Epithelial cell of prostate (primary cell): ENCODE results near the gene BUB1B.
A peak's percentile ranks its signal among the peaks of the same experiment; 100 is the strongest.
"Not testable (repeated sequence)": the region's sequence is repeated elsewhere in the genome, so short reads cannot be mapped to it uniquely, and the experiment has no call there.

Experiments
- DNase-seq: peaks from one replicate; pipeline ENCODE4 v3.0.0-alpha.2; 2011; ENCODE audit warnings: low read depth, low spot score
- H3K27ac ChIP-seq: fragments of 450-650 bp; 2 replicates; pipeline ENCODE4 v1.5.1; 2017; ENCODE audit warnings: mild to moderate bottlenecking

BUB1B gene, protein sequence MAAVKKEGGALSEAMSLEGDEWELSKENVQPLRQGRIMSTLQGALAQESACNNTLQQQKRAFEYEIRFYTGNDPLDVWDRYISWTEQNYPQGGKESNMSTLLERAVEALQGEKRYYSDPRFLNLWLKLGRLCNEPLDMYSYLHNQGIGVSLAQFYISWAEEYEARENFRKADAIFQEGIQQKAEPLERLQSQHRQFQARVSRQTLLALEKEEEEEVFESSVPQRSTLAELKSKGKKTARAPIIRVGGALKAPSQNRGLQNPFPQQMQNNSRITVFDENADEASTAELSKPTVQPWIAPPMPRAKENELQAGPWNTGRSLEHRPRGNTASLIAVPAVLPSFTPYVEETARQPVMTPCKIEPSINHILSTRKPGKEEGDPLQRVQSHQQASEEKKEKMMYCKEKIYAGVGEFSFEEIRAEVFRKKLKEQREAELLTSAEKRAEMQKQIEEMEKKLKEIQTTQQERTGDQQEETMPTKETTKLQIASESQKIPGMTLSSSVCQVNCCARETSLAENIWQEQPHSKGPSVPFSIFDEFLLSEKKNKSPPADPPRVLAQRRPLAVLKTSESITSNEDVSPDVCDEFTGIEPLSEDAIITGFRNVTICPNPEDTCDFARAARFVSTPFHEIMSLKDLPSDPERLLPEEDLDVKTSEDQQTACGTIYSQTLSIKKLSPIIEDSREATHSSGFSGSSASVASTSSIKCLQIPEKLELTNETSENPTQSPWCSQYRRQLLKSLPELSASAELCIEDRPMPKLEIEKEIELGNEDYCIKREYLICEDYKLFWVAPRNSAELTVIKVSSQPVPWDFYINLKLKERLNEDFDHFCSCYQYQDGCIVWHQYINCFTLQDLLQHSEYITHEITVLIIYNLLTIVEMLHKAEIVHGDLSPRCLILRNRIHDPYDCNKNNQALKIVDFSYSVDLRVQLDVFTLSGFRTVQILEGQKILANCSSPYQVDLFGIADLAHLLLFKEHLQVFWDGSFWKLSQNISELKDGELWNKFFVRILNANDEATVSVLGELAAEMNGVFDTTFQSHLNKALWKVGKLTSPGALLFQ

DNA sequence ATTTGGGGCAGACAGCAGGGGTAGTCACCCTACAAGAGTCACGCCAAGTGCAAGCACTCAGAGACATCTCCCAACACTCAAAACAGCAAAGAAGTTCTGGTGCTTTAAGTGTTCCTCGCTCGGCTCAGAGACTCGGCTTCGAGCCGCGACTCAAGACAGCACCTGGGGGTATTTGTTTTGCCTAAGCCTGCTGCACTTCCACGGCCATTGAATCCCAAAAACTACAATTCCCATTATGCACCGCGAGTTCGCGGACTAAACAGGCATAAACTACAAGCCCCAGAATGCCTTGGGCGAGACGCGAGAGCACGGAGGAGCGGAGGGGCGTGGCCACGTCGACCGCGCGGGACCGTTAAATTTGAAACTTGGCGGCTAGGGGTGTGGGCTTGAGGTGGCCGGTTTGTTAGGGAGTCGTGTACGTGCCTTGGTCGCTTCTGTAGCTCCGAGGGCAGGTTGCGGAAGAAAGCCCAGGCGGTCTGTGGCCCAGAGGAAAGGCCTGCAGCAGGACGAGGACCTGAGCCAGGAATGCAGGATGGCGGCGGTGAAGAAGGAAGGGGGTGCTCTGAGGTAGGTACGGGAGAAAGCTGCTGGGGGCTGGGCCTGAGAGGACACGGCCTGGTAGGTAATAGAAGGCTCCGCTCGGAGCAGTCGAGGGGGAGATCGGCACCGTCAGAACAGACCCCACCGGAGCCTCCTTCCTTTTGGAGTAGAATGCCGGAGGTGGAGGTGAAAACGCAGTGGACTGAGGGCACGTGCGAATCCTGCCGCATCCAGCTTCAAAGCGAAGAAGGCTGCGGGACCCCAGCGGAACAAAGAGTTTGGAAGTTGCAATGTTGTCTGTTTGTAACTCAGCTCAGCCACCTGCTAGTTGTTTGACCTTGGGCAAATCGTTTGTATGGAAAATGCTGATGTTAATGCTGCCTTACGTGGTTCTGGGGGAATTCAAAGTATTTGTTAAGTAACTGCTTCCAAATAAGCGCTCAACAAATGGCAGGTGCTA is at the start of gene BUB1B:
TSS of gene BUB1B (plus strand) at position 381 of the 1,000 bp plus-strand sequence. CDS start at position 533, 152 bp downstream.
- no peak within 1 kb of the TSS for H3K27ac ChIP-seq
- peak; percentile 44 for DNase-seq

DNA sequence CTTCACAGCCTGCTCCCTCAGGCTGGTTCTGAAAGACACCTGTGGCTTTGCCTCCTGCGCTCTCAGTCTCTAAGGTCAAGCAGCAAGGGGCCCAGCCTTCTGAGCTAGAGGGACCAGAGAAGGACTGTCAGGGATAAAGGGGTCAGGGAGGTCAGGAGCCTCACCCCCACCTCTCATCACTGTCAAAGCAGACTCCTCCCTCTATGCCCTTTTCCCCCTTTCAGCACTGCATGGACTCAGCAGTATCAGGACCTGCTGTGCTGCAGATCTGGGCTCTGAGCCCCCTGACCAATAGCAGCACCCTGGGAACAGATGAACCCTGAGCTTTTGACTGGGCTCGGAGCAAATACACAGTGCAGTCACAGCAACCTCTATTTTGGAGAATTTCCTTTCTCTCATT is 49.0 kb upstream of the BUB1B start:
- DNase-seq = no peak
- no peak overlapping the region for H3K27ac ChIP-seq

DNA sequence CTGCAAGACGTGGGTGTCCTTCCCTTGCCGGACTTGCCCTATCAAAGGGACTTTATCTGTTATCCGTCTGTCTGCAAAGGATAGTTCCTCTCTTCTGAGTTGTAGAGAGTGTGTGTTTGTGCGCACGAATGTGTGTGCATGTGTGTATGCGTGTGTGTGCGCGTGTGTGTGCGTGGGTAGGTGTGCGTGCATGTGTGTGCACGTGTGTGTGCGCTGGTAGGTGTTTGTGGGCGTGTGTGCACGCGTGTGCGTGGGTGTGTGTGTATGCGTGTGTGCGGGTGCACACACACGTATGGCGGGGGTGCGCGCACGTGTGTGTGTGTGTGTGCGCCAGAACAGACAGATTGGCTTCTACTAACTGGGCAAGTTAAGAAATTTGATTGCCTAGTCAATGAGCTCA is 48.1 kb upstream of the BUB1B start:
- DNase-seq = no peak
- no peak overlapping the region for H3K27ac ChIP-seq

DNA sequence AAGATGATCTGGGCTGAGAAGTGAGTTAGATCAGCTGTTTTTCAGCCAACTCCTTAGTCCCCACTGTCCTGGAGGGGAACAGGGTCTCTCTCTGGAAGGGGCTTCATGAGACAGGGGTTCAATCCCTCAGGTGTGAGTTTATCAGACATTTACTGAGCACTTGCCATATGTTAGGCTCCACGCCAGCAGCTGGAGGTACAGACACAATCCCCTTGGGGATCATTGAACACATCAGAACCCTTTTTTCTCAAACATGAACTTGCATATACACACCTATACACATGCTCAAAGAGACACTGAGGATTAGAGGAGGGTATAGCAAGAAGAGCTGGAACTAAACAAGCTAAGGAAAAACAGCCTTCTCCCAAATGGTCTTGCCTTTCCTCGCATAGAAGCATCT is 46.7 kb upstream of the BUB1B start:
- no peak overlapping the region for H3K27ac ChIP-seq
- no peak for DNase-seq

DNA sequence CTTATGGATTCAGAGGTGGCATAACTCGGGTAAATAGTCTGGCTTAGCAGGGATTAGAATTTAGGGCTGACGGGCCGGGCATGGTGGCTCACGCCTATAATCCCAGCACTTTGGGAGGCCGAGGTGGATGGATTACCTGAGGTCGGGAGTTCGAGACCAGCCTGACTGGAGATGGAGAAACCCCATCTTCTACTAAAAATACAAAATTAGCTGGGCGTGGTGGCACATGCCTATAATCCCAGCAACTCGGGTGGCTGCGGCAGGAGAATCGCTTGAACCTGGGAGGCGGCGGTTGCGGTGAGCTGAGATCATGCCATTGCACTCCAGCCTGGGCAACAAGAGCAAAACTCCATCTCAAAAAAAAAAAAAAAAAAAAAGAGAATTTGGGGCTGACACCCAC is 45.8 kb upstream of the BUB1B start:
- DNase-seq, H3K27ac ChIP-seq: not testable (repeated sequence)

DNA sequence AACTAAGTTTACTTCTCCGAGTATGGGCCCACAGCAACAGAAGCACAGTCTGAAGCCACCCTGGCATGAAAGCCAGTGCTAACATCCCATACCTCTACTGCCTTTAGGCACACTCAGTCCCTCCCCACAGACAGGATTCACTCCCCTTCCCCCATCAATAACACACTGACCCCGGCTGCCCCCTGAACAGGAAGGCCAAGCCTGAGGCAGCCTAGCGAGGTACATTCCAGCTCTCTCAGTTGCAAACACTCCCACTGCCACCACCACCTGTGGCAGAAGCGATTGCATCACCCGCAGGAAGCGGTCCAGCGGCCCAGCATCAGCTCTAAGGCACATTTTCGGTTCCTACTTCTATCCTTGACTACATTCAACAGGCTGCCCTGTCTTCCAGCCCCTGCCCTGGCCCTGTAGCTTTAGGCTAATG is 45.2 kb upstream of the BUB1B start:
- no peak overlapping the region for H3K27ac ChIP-seq
- no peak for DNase-seq

DNA sequence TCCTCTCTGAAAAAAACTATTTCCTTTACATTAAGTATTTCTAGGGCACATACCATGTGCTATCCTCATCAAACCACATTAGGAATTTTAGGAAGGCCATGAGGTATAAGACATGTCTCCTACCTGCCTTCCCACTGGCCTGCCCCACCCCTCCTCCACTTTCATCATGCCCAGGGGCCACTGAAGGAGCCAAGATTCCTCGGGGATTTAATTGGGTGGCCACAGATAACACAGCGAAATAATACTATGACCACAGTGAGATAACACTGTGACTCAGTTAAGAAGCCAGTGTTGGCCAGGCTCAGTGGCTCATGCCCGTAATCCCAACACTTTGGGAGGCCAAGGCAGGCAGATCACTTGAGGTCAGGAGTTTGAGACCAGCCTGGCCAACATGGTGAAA is 42.4 kb upstream of the BUB1B start:
- no peak overlapping the region for H3K27ac ChIP-seq
- no peak for DNase-seq

DNA sequence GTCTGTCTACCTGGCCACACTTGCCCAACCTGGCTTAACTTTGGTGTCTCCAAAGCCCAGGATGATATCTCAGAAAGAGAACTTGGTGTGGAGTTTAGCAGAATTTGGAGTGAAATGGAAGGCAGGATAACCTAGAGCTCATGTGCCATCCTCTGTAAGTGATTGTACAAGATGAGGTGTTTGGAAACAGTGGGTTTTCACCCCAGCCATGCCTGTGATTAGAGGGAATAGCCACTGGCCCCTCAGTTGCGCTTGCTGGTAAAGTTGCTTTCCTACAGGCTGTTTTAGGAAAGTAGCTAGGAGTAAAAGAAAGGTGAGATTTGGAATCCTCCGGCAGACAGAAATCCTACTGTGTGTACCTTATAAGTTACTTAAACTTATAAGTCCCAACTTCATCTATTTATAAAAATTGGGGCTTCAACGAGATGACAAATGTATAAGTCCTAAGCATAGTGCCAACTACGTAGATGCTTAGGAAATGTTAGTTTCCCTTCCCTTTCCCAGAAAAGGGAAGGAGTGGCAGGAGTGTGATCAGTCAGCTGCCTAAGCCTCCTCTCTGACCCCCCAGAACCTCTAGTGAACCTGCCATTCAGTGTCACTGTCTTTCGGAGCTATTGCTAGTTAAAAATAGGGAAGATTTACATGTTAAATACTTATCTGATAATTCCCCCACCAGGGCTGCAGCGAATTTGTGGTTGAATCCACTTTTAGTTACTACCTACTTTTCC is 38.8 kb upstream of the BUB1B start:
- no peak overlapping the region for H3K27ac ChIP-seq
- DNase-seq = no peak

DNA sequence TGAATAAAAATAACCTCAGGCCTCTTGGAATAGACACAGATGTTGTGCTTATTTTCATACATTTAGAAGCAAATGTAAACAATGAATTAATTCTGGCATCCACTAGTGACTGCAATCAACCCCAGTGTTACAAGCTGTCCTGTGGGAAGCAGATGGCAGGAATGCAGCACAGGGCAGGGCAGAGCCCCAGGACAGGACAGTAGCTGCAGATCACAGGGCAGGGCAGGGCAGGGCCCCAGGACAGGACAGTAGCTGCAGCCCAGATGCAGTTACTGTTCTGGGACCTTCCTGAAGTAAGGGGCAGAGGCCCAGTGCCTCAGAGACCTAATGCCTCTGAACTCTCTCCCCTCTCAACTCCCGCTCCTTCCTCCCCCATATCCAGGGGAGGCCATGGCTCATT is 37.9 kb upstream of the BUB1B start:
- not testable (repeated sequence) for DNase-seq, H3K27ac ChIP-seq

DNA sequence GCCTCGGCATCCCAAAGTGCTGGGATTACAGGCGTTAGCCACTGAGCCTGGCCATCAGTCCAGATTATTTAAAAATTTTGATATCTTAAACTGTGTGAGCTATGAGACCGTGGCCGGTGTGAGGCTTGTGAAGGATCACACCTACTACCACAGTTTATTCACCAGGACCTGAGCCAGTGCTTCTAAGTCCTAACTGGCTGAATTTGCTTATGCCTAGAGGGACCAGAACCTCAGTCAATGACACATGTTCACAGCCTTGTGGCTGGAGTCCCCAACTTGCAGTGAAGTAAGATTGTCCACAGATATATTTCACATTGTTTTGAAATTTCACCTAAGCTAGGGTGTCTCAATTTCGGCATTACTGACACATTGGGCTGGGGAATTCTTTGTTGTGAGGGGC is 37.0 kb upstream of the BUB1B start:
- not testable (repeated sequence) for DNase-seq, H3K27ac ChIP-seq

DNA sequence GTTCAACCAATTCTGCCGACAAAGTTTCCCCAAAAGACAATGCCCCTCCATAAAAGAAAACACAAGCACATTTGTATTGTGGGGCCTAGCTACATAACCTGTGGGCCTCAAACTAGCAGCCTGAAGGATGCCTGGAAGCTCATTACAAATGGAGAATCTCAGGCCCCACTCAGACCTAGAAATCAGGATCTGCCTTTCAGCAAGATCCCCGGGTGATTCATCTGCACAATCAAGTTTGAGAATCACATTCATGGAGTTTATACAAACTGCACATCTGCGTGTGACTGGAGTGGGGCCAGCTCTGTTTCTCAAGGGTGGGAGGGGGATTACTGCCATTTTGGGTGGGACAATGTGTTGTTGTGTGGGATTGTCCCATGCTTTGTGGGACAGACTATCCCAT is 36.5 kb upstream of the BUB1B start:
- DNase-seq, H3K27ac ChIP-seq: not testable (repeated sequence)

DNA sequence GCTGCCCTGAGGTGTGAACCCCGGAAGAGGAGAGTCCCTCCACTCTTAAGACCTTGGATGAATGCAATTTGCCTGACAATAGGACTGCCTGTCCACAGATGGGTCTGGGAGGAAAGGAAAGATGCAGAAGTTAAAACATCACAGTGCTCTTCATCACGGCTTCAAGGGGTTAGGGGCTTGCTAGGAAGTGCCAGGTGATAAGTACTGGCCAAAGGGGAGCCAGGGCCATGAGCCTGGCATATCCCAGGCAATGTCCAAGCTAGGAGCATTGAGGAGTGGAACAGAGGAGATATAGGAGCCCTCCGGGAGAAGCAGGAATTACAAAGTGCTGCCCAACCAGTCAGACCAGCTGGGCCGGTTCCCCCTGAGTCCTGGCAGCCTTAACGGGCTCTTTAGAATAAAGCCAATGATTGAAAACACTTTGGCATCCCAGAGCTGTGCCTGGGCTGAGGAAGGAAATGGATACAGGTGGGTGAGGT is 36.0 kb upstream of the BUB1B start:
- not testable (repeated sequence) for DNase-seq, H3K27ac ChIP-seq

DNA sequence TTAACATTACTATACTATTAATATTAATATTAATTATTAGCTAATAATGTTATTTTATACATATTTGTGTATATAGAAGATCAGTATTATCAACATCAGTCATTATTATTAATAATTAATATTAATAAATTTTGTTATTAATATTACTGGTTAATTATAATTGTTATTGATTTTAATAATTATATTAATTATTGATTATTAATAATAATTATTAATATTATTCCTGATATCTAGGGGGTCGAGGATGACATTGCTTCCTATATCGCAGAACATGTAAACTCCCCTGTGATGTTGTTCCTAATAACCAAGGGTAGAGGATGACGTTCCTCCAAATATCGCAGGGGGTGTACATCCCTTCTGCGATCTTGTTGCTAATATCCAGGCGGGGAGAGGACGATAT is 34.9 kb upstream of the BUB1B start:
- no peak overlapping the region for H3K27ac ChIP-seq

DNA sequence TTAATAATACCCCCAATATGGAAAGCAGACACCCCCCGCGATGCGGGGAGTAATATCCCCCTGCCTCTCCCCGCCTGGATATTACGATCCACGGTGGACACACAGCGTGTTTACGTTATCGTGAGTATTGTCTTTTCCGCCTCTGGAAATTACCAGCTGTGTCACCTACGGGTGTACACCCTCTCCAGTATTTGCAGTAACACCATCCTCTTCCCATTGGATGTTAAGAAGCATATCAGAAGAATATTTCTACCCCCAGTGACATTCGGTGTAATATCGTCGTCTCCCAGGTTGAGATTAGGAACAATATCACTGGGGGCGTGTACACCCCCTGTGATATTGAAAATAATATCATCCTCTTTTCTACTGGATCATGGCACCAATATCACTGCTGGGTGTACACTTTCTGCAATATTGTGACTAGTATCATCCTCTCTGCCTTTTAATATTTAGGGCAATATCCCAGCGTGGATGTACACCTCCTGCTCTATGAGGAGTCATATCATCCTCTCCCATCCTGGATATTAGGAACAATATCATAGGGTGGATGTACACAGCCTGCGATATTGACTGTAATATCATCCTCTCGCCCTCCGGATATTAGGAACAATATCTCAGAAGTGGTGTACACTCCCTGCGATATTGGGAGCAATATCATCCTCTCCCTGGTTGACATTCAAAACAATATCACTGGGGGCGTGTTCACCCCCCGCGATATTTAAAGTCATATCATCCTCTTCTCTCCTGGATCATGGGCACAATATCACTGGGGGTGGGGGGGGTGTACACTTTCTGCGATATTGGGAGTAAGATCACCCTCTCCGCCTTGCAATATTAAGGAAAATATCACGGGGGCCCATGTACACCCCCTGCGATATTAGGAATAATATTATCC is 31.9 kb upstream of the BUB1B start:
- no peak overlapping the region for H3K27ac ChIP-seq
- no peak for DNase-seq

More for the DNA sequence above, 34.9 kb upstream of the BUB1B start:
- no peak for DNase-seq

DNA sequence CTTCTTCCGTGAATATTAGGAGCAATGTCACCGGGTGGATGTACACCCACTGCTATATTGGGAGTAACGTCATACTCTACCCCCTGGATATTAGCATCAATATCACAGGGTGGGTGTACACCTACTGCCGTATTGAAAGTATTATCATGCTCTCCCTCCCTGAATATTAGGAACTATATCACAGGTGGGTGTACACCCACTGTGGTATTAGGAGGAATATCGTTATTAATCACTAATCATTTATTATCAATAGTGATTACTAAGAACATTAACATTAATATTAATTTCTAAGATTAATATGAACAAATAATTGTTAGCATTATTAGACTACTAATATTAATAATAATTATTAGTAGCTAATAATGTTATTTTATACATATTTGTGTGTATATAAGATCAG is 30.8 kb upstream of the BUB1B start:
- no peak overlapping the region for H3K27ac ChIP-seq
- DNase-seq = no peak

DNA sequence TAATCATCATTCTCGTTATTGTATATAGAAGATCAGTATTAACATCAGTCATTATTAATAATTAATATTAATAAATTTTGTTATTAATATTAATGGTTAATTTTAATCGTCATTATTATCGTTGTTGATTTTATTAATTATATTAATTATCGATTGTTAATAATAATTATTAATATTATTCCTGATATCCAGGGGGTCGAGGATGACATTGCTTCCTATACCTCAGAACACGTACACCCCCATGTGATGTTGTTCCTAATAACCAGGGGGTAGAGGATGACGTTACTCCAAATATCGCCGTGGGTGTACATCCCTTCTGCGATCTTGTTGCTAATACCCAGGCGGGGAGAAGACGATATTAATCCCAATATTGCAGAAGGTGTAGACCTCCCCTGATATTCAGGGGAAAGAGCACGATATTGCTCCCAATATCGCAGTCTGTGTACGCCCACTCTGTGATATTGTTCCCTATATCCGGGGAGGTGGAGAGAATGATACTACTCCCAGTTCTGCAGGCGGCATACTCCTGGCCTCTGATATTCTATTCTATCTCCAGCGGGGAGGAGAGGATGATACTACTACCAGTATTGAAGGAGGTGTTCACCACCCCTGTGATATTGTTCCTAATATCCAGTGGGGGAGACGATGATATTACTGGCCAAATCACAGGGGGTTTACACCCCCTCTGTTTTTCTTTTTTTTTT is 29.9 kb upstream of the BUB1B start:
- no peak for DNase-seq
- H3K27ac ChIP-seq = no peak overlapping the region

DNA sequence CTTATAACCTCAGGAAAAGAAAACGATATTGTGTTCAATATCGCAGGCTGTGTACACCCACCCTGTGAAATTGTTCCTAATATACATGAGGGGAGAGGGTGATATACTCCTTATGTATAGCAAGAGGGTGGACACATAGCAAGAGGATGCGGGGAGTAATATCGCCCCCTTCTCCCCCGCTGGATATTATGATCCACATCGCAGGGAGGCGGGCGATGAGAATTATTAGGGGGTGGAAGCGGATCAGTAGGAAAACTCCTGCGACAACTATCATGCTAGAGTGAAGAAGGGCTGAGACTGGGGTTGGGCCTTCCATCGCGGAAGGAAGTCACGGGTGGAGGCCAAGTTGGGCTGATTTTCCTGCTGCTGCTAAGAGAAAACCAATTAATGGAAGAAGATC is 27.3 kb upstream of the BUB1B start:
- no peak overlapping the region for H3K27ac ChIP-seq
- DNase-seq = no peak
